ENCODE measurements around the gene CEP89. TPM values are rescaled to one million over a fixed set of nuclear protein-coding genes. Genes with fewer than 3 reads are reported as not detected.
"Not testable (repeated sequence)": the region's sequence is repeated elsewhere in the genome, so short reads cannot be mapped to it uniquely, and the experiment has no call there.

Gene CEP89
- total RNA-seq, 1 donor from 2014 or later = 7.8 TPM

- ATAC-seq (no peak), DNase-seq (ENCODE audit: missing footprints) (no peak)
- intact Hi-C loops (cut with DNase I) = no loop called here
These were observed 108.5 kb downstream of the CEP89 start for GRCh38 chr19:32863301-32863700.

GRCh38 chr19:32862741-32863140 is 109.0 kb downstream of the CEP89 start:
- intact Hi-C loops (cut with DNase I) = no loop called here
- no peak for ATAC-seq
- DNase-seq (ENCODE audit: missing footprints) = no peak

- intact Hi-C loops (cut with DNase I) = no loop called here
- no peak for DNase-seq (ENCODE audit: missing footprints)
- ATAC-seq = no peak
These were observed 109.6 kb downstream of the CEP89 start for GRCh38 chr19:32862173-32862572.

GRCh38 chr19:32861596-32861995 is 110.2 kb downstream of the CEP89 start:
- intact Hi-C loops (cut with DNase I) = no loop called here
- ATAC-seq (no peak), DNase-seq (ENCODE audit: missing footprints) (no peak)

GRCh38 chr19:32859591-32859990 is 112.2 kb downstream of the CEP89 start:
- DNase-seq (ENCODE audit: missing footprints) (no peak), ATAC-seq (no peak)
- intact Hi-C loops (cut with DNase I) = no loop called here

- ATAC-seq (no peak), DNase-seq (ENCODE audit: missing footprints) (no peak)
- intact Hi-C loops (cut with DNase I) = no loop called here
These were observed 113.2 kb downstream of the CEP89 start for GRCh38 chr19:32858559-32858958.

- DNase-seq (ENCODE audit: missing footprints) = no peak
- no peak for ATAC-seq
- intact Hi-C loops (cut with DNase I) = no loop called here
These were observed 113.6 kb downstream of the CEP89 start for GRCh38 chr19:32858155-32858554.

- DNase-seq (ENCODE audit: missing footprints) (no peak), ATAC-seq (no peak)
- intact Hi-C loops (cut with DNase I) = no loop called here
These were observed 114.2 kb downstream of the CEP89 start for GRCh38 chr19:32857584-32857983.

GRCh38 chr19:32856818-32857217 is 114.9 kb downstream of the CEP89 start:
- intact Hi-C loops (cut with DNase I); DNase-seq (ENCODE audit: missing footprints); ATAC-seq: not testable (repeated sequence)

GRCh38 chr19:32852216-32852615 is 119.5 kb downstream of the CEP89 start:
- intact Hi-C loops (cut with DNase I) = no loop called here
- ATAC-seq = no peak
- DNase-seq (ENCODE audit: missing footprints) = no peak

- DNase-seq (ENCODE audit: missing footprints); intact Hi-C loops (cut with DNase I); ATAC-seq: not testable (repeated sequence)
These were observed 123.7 kb downstream of the CEP89 start for GRCh38 chr19:32848035-32848434.

- ATAC-seq = no peak
These were observed 128.0 kb downstream of the CEP89 start for GRCh38 chr19:32843716-32844245.

GRCh38 chr19:32842061-32842460 is 129.7 kb downstream of the CEP89 start:
- ATAC-seq = no peak
- intact Hi-C loops (cut with DNase I) = no loop called here
- no peak for DNase-seq (ENCODE audit: missing footprints)

More at GRCh38 chr19:32843716-32844245, 128.0 kb downstream of the CEP89 start:
- intact Hi-C loops (cut with DNase I) = no loop called here
- DNase-seq (ENCODE audit: missing footprints) = no peak

GRCh38 chr19:32837531-32837930 is 134.2 kb downstream of the CEP89 start:
- no peak for DNase-seq (ENCODE audit: missing footprints)
- intact Hi-C loops (cut with DNase I) = no loop called here
- no peak for ATAC-seq

GRCh38 chr19:32833388-32833787 is 138.4 kb downstream of the CEP89 start:
- intact Hi-C loops (cut with DNase I); ATAC-seq; DNase-seq (ENCODE audit: missing footprints): not testable (repeated sequence)

GRCh38 chr19:32832825-32833224 is 138.9 kb downstream of the CEP89 start:
- DNase-seq (ENCODE audit: missing footprints); intact Hi-C loops (cut with DNase I); ATAC-seq: not testable (repeated sequence)

- ATAC-seq; DNase-seq (ENCODE audit: missing footprints); intact Hi-C loops (cut with DNase I): not testable (repeated sequence)
These were observed 139.7 kb downstream of the CEP89 start for GRCh38 chr19:32832094-32832493.

- DNase-seq (ENCODE audit: missing footprints) (no peak), ATAC-seq (no peak)
- intact Hi-C loops (cut with DNase I) = no loop called here
These were observed 140.1 kb downstream of the CEP89 start for GRCh38 chr19:32831611-32832010.

- no peak for ATAC-seq
- DNase-seq (ENCODE audit: missing footprints) = no peak
- intact Hi-C loops (cut with DNase I) = no loop called here
These were observed 141.3 kb downstream of the CEP89 start for GRCh38 chr19:32830231-32831014.

- intact Hi-C loops (cut with DNase I) = no loop called here
- ATAC-seq (no peak), DNase-seq (ENCODE audit: missing footprints) (no peak)
These were observed 142.3 kb downstream of the CEP89 start for GRCh38 chr19:32829345-32829896.

All from Right ventricle myocardium inferior (tissue), 1 donor.